ENCODE measurements around the gene PFAS.

PFAS gene

GRCh38 chr17:8310601-8311123 is 61.6 kb downstream of the PFAS start:
- CTCF ChIA-PET, result interaction anchor here (1.0 kb wide), 1 partner anchor 10 kb away, joined by 3 read pairs; no protein-coding TSS in a partner anchor

GRCh38 chr17:8311131-8311790 is 62.2 kb downstream of the PFAS start:
- H3K4me3 ChIP-seq (ENCODE audit: low read depth, low read length), result no peak overlapping the region
- CTCF ChIA-PET, result interaction anchor here (1.0 to 2.5 kb wide), 2 partner anchors 10 to 11 kb away, joined by 3 to 10 read pairs; no protein-coding TSS in a partner anchor
- DNase-seq (ENCODE audit: low read depth, low spot score), result no peak
- POLR2A ChIA-PET, result no interaction called here
- TF ChIP-seq CTCF (IDR thresholded peaks at IDR 0.05; ENCODE audit: insufficient read depth, low read length, missing control alignments), result no peak

More at GRCh38 chr17:8310601-8311123, 61.6 kb downstream of the PFAS start:
- no peak for TF ChIP-seq CTCF (IDR thresholded peaks at IDR 0.05; ENCODE audit: insufficient read depth, low read length, missing control alignments)
- no peak overlapping the region for H3K4me3 ChIP-seq (ENCODE audit: low read depth, low read length)
- POLR2A ChIA-PET, result no interaction called here
- DNase-seq (ENCODE audit: low read depth, low spot score), result no peak

GRCh38 chr17:8312251-8312650 is 63.2 kb downstream of the PFAS start:
- H3K4me3 ChIP-seq (ENCODE audit: low read depth, low read length), result no peak overlapping the region
- ChIA-PET POLR2A (no interaction called here), CTCF (interaction anchor here (0.6 to 2.5 kb wide), 3 partner anchors 12 to 17 kb away, joined by 3 to 10 read pairs (median 3); no protein-coding TSS in a partner anchor)
- TF ChIP-seq CTCF (IDR thresholded peaks at IDR 0.05; ENCODE audit: insufficient read depth, low read length, missing control alignments), result no peak
- no peak for DNase-seq (ENCODE audit: low read depth, low spot score)

GRCh38 chr17:8312726-8313600 is 63.9 kb downstream of the PFAS start:
- no peak for DNase-seq (ENCODE audit: low read depth, low spot score)
- ChIA-PET CTCF (interaction anchor here (0.6 to 2.5 kb wide), 4 partner anchors 13 to 220 kb away, joined by 3 to 10 read pairs (median 3); no protein-coding TSS in a partner anchor), POLR2A (no interaction called here)
- no peak overlapping the region for H3K4me3 ChIP-seq (ENCODE audit: low read depth, low read length)
- TF ChIP-seq CTCF (IDR thresholded peaks at IDR 0.05; ENCODE audit: insufficient read depth, low read length, missing control alignments), result no peak

GRCh38 chr17:8314797-8315763 is 66.0 kb downstream of the PFAS start:
- ChIA-PET CTCF (interaction anchor here (1.7 to 2.7 kb wide), 3 partner anchors 11 to 241 kb away, joined by 5 to 15 read pairs (median 6); no protein-coding TSS in a partner anchor), POLR2A (no interaction called here)
- no peak for DNase-seq (ENCODE audit: low read depth, low spot score)
- H3K4me3 ChIP-seq (ENCODE audit: low read depth, low read length), result no peak overlapping the region
- TF ChIP-seq CTCF (IDR thresholded peaks at IDR 0.05; ENCODE audit: insufficient read depth, low read length, missing control alignments), result no peak

Data from AG04449 (cell line).